ENCODE results near the gene PHKG1.
"Not testable (repeated sequence)": the region's sequence is repeated elsewhere in the genome, so short reads cannot be mapped to it uniquely, and the experiment has no call there.

PHKG1 gene

GRCh38 chr7:56083150-56083785 lies 9.5 kb downstream of the PHKG1 start:
- CTCF ChIA-PET = interaction anchor here (1.4 to 2.3 kb wide), 3 partner anchors 9 to 25 kb away, joined by 3 to 27 read pairs (median 5); partner anchors contain the start of gene PHKG1
- no peak for TF ChIP-seq CTCF (IDR thresholded peaks at IDR 0.05; ENCODE audit: control extremely low read depth, extremely low read depth, low read depth, missing control alignments)

GRCh38 chr7:56081626-56082340 lies 11.0 kb downstream of the PHKG1 start:
- no peak for DNase-seq (ENCODE audit: extremely low spot score)
- ChIA-PET CTCF (no interaction called here), POLR2A (no interaction called here)
- no peak for TF ChIP-seq CTCF (IDR thresholded peaks at IDR 0.05; ENCODE audit: control extremely low read depth, extremely low read depth, low read depth, missing control alignments)

More at GRCh38 chr7:56083150-56083785, 9.5 kb downstream of the PHKG1 start:
- POLR2A ChIA-PET = interaction anchor here (0.6 to 0.7 kb wide), 2 partner anchors 8 to 69 kb away, joined by 3 read pairs; no protein-coding TSS in a partner anchor
- DNase-seq (ENCODE audit: extremely low spot score) = no peak

GRCh38 chr7:56080726-56081435 lies 11.9 kb downstream of the PHKG1 start:
- POLR2A ChIA-PET; CTCF ChIA-PET; DNase-seq (ENCODE audit: extremely low spot score): not testable (repeated sequence)

GRCh38 chr7:56079450-56080185 lies 13.1 kb downstream of the PHKG1 start:
- no peak for TF ChIP-seq CTCF (IDR thresholded peaks at IDR 0.05; ENCODE audit: control extremely low read depth, extremely low read depth, low read depth, missing control alignments)
- CTCF ChIA-PET = interaction anchor here (0.7 to 2.0 kb wide), 2 partner anchors 10 kb away, joined by 3 to 5 read pairs; no protein-coding TSS in a partner anchor
- POLR2A ChIA-PET = no interaction called here
- DNase-seq (ENCODE audit: extremely low spot score) = no peak

- CTCF ChIA-PET = interaction anchor here (1.0 to 2.1 kb wide), 4 partner anchors 11 to 437 kb away, joined by 3 to 6 read pairs (median 4); partner anchors contain the start of gene SUMF2
Observed at GRCh38 chr7:56078196-56078595, 14.6 kb downstream of the PHKG1 start.

GRCh38 chr7:56077681-56078080 lies 15.1 kb downstream of the PHKG1 start:
- ChIA-PET POLR2A (interaction anchor here (1.1 kb wide), 1 partner anchor 28 kb away, joined by 4 read pairs; the partner anchor contains the start of gene CHCHD2), CTCF (interaction anchor here (1.0 to 2.1 kb wide), 3 partner anchors 13 to 436 kb away, joined by 3 to 6 read pairs (median 4); partner anchors contain the start of gene SUMF2)
- no peak for DNase-seq (ENCODE audit: extremely low spot score)
- no peak for TF ChIP-seq CTCF (IDR thresholded peaks at IDR 0.05; ENCODE audit: control extremely low read depth, extremely low read depth, low read depth, missing control alignments)

More at GRCh38 chr7:56078196-56078595, 14.6 kb downstream of the PHKG1 start:
- no peak for TF ChIP-seq CTCF (IDR thresholded peaks at IDR 0.05; ENCODE audit: control extremely low read depth, extremely low read depth, low read depth, missing control alignments)
- DNase-seq (ENCODE audit: extremely low spot score) = no peak
- POLR2A ChIA-PET = interaction anchor here (1.1 kb wide), 1 partner anchor 28 kb away, joined by 4 read pairs; the partner anchor contains the start of gene CHCHD2
